ENCODE data around the gene LTBP1. TPM values are rescaled to one million over a fixed set of nuclear protein-coding genes. Genes with fewer than 3 reads are reported as not detected.

LTBP1 gene
- total and polyA plus RNA-seq, 4 donors: 5.8 to 57.6 (median 10.2) TPM

DNA sequence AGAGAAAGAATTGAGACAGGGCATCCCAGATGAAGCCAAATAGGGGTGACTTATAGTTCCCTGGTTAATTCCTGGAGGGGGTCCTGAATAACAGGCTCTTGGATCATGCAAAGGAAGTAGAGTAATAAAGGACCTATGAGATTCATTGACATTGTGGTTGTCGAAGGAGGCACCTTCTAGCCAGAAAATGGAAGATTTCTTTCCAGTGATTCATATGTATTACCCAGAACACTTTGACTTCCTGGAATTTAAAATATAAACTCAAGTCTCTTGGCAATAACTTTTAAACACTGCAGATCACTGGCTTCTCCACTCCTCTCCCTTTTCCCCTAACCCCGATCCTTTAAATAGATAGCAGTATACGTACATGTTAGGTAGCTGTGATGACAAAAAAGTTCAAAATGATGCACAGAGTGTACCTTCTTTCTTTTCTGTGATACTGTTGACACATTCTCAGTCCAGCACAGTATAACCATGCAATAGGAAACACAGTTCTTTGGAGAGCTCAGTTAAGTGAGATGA, 211.8 kb downstream of the LTBP1 start:
- WGBS: 93% methylated on average over 3 of the region's 3 CpGs
- Histone ChIP-seq H3K36me3 (ENCODE audit: control insufficient read depth in 4 of 4, insufficient read depth in 3 of 4, low read depth in 1 of 4, low read length in 3 of 4) (no peaks in the 10 kb centered on the region), H3K9ac (ENCODE audit: low read depth in 1 of 2, low read length in 2 of 2) (no peak overlapping the region), H3K4me1 (ENCODE audit: control insufficient read depth in 4 of 4, insufficient read depth in 4 of 4, low read length in 3 of 4) (no peaks in the 10 kb centered on the region), H3K27ac (ENCODE audit: low read depth in 1 of 2, low read length in 2 of 2) (no peak overlapping the region), H3K27me3 (ENCODE audit: control insufficient read depth in 4 of 4, insufficient read depth in 4 of 4, low read length in 3 of 4) (no peaks in the 10 kb centered on the region), H3K4me3 (ENCODE audit: low read depth in 1 of 3, low read length in 3 of 3) (no peak overlapping the region), H3K9me3 (ENCODE audit: control insufficient read depth in 4 of 4, low read length in 3 of 4) (no peaks in the 10 kb centered on the region)
- no peak for TF ChIP-seq JUND (IDR thresholded peaks at IDR 0.05)
- TF ChIP-seq, protein P1, sequence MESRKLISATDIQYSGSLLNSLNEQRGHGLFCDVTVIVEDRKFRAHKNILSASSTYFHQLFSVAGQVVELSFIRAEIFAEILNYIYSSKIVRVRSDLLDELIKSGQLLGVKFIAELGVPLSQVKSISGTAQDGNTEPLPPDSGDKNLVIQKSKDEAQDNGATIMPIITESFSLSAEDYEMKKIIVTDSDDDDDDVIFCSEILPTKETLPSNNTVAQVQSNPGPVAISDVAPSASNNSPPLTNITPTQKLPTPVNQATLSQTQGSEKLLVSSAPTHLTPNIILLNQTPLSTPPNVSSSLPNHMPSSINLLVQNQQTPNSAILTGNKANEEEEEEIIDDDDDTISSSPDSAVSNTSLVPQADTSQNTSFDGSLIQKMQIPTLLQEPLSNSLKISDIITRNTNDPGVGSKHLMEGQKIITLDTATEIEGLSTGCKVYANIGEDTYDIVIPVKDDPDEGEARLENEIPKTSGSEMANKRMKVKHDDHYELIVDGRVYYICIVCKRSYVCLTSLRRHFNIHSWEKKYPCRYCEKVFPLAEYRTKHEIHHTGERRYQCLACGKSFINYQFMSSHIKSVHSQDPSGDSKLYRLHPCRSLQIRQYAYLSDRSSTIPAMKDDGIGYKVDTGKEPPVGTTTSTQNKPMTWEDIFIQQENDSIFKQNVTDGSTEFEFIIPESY (IDR thresholded peaks at IDR 0.05): no peak
- TF ChIP-seq GABPA (IDR thresholded peaks at IDR 0.05 in 1 of 2, conservative IDR thresholded peaks at IDR 0.05 in 1 of 2): no peak
- no peak for TF ChIP-seq RAD21 (IDR thresholded peaks at IDR 0.05)
- DNase-seq (ENCODE audit: low spot score): no peak

DNA sequence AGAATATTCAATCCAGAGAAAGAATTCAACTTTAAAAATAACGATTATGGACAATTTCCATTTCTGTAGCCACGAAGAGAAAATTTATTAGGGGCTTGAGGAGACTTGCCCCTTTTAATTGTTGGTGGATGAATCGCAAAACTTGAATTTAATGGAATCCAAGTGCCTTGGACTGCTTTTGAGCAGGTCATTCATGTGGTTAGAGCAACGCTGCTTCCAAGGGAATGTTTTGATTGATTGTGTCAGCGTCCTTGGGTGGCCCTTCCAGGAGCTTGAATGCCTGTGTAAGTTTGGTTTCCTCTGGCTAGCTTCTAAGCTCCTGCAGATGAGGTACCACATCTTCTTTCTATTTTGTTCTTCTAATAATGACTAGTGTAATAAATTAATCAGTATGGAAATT, 213.4 kb downstream of the LTBP1 start:
- WGBS: 94% methylated on average over 5 of the region's 5 CpGs
- Histone ChIP-seq H3K27ac (ENCODE audit: low read depth in 1 of 2, low read length in 2 of 2) (no peak overlapping the region), H3K9me3 (ENCODE audit: control insufficient read depth in 4 of 4, low read length in 3 of 4) (no peaks in the 10 kb centered on the region), H3K9ac (ENCODE audit: low read depth in 1 of 2, low read length in 2 of 2) (no peak overlapping the region), H3K36me3 (ENCODE audit: control insufficient read depth in 4 of 4, insufficient read depth in 3 of 4, low read depth in 1 of 4, low read length in 3 of 4) (no peaks in the 10 kb centered on the region), H3K27me3 (ENCODE audit: control insufficient read depth in 4 of 4, insufficient read depth in 4 of 4, low read length in 3 of 4) (no peaks in the 10 kb centered on the region), H3K4me1 (ENCODE audit: control insufficient read depth in 4 of 4, insufficient read depth in 4 of 4, low read length in 3 of 4) (no peaks in the 10 kb centered on the region), H3K4me3 (ENCODE audit: low read depth in 1 of 3, low read length in 3 of 3) (no peak overlapping the region)
- no peak for DNase-seq (ENCODE audit: low spot score)
- TF ChIP-seq FOXA1 (IDR thresholded peaks at IDR 0.05) (no peak), EGR1 (IDR thresholded peaks at IDR 0.05; ENCODE audit: low read depth in 2 of 2) (no peak), FOXA2 (IDR thresholded peaks at IDR 0.05) (no peak), RAD21 (IDR thresholded peaks at IDR 0.05) (no peak), HNF4A (conservative IDR thresholded peaks at IDR 0.05) (no peak), YY1 (IDR thresholded peaks at IDR 0.05) (no peak), HNF4G (IDR thresholded peaks at IDR 0.05) (no peak), JUND (IDR thresholded peaks at IDR 0.05) (no peak), SP1 (IDR thresholded peaks at IDR 0.05) (no peak), RXRA (IDR thresholded peaks at IDR 0.05) (no peak)
- TF ChIP-seq, protein P2, sequence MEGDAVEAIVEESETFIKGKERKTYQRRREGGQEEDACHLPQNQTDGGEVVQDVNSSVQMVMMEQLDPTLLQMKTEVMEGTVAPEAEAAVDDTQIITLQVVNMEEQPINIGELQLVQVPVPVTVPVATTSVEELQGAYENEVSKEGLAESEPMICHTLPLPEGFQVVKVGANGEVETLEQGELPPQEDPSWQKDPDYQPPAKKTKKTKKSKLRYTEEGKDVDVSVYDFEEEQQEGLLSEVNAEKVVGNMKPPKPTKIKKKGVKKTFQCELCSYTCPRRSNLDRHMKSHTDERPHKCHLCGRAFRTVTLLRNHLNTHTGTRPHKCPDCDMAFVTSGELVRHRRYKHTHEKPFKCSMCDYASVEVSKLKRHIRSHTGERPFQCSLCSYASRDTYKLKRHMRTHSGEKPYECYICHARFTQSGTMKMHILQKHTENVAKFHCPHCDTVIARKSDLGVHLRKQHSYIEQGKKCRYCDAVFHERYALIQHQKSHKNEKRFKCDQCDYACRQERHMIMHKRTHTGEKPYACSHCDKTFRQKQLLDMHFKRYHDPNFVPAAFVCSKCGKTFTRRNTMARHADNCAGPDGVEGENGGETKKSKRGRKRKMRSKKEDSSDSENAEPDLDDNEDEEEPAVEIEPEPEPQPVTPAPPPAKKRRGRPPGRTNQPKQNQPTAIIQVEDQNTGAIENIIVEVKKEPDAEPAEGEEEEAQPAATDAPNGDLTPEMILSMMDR (IDR thresholded peaks at IDR 0.05; ENCODE audit: low read depth, low read length, missing input control): no peak
- TF ChIP-seq, protein P1 (IDR thresholded peaks at IDR 0.05): no peak

Measured in liver (tissue), 9 donors.